GM21576 (cell line): Measurements from ENCODE around the gene FBF1.
A peak's percentile ranks its signal among the peaks of the same experiment; 100 is the strongest.
"Not testable (repeated sequence)": the region's sequence is repeated elsewhere in the genome, so short reads cannot be mapped to it uniquely, and the experiment has no call there.

Source experiments
- ATAC-seq: cut with Tn5 transposase; IDR thresholded peaks from one replicate; pipeline ENCODE4 v1.9.1; 2021; ENCODE audit warnings: mild to moderate bottlenecking, moderate library complexity; ENCODE audit not compliant: unreplicated experiment

The FBF1 gene, protein sequence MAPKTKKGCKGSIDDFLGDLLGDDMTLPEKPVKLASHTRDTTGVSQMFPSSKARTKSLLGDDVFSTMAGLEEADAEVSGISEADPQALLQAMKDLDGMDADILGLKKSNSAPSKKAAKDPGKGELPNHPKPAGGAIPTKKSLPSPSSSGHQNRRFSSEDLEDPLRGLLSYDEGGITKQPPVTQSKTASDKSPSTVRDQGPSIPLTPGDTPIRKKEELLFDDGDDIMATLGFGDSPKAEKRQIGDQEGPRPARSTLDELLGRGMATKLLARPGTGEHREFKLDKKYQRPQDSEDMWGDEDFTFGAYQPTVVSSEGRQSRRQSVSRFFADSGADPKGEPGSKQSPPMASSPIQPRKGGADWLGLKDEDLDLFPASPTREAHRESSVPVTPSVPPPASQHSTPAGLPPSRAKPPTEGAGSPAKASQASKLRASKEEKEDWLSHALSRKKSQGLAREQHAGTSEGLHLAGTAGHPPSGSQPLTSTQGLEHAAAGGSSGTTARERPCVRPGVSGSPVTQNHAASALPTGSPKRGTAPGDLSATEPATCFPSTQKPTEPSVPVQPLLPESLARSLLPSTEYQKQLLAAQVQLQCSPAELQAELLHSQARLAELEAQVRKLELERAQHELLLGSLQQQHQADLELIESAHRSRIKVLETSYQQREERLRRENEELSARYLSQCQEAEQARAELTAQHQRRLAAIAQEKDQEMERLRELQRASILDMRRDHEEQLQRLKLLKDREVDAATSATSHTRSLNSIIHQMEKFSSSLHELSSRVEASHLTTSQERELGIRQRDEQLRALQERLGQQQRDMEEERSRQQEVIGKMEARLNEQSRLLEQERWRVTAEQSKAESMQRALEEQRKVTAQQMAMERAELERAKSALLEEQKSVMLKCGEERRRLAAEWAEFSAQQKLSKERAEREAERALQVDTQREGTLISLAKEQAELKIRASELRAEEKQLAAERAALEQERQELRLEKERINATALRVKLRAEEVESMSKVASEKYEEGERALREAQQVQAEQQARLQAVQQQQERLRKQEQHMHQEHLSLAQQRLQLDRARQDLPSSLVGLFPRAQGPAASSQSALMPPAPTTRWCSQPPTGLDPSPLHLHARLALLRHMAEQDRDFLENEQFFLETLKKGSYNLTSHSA

GRCh38 chr17:75940727-75941441 is at the start of gene FBF1:
Gene FBF1, minus strand, starts transcription at chr17:75941042. Its CDS starts 2,893 bp downstream, at chr17:75938149.
- peak; percentile 90 for ATAC-seq

DNA sequence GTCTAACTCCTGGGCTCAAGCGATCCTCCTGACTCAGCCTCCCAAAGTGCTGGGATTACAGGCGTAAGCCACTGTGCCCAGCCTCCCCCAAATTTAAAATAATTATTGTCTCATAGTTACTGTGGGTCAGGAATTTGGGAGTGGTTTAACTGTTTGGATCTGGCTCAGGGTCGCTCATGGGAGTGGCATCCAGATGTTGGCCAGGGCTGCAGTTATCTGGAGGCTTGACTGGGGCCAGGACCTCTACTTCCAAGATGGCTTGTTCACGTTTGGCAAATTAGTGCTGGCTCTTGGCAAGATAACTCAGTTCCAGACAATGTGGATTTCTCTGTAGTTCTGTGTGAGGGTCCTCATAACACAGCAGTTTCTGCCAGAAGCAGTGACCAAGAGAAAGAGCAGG is 46.2 kb upstream of the FBF1 start:
- no peak for ATAC-seq

DNA sequence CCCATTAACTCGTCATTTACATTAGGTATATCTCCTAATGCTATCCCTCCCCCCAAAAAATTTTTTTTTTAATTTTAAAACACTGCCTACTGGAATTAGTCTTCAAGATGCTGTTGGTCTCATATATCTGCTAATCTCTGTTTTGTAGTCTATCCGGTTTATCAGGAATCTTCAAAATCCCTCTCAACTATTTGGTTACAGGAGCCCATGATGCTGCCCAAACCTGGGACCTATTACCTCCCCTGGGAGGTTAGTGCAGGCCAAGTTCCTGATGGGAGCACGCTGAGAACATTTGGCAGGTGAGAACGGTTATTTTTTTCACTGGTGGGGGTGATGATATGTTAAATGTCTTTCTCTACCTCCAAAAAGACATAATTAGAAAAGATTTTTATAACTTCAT is 45.1 kb upstream of the FBF1 start:
- ATAC-seq: no peak

DNA sequence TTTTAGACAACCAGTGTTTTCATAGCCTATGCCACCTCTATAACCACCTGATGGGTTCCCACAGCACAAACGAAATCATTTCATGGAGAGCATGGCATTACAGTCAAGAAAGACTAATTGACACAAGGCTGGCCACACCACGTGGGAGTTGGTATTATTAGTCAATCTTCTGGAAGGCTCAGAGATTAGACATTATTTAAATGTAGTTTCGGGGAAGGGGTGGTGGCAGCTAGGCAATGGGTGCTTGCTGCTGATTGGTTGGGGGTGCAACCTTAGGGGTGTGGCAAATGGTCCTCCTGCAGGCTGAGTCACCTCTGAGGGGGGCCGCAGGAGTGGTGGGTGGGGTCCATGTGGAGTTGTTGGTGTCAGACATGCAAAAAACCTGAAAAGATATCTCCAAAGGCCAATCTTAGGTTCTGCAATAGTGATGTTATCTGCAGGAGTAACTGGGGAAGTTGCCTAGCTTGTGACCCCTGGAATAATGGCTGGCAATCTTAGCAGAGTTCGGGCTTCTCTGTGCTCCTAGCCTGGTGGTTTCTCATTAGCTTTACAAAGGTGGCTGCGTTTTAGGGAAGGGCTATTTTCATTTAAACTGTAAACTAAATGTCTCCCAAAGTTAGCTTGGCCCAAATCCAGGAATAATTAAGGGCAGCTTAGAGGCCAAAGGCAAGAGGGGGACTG is 42.8 kb upstream of the FBF1 start:
- ATAC-seq: no peak

DNA sequence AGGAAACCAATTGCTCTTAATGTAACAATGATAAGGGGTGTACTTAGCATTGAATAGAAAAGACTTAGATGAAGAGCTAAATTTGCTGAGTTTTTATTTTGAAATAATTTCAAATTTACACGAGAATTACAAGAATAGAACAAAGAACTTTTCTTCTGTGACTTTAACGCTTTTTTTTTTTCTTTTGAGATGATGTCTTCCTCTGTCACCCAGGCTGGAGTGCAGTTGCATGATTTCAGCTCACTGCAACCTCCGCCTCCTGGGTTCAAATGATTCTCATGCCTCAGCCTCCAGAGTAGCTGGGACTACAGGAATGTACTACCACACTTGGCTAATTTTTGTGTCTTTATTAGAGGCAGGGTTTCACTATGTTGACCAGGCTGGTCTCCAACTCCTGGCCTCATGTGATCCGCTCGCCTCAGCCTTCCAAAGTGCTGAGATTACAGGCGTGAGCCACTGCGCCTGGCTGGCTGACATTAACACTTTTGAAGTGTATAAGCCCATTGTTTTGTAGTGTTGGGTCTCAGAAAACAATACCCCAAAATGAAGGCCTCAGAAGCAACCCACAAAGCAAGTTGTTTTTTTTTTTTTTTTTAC is 40.3 kb upstream of the FBF1 start:
- no peak for ATAC-seq

DNA sequence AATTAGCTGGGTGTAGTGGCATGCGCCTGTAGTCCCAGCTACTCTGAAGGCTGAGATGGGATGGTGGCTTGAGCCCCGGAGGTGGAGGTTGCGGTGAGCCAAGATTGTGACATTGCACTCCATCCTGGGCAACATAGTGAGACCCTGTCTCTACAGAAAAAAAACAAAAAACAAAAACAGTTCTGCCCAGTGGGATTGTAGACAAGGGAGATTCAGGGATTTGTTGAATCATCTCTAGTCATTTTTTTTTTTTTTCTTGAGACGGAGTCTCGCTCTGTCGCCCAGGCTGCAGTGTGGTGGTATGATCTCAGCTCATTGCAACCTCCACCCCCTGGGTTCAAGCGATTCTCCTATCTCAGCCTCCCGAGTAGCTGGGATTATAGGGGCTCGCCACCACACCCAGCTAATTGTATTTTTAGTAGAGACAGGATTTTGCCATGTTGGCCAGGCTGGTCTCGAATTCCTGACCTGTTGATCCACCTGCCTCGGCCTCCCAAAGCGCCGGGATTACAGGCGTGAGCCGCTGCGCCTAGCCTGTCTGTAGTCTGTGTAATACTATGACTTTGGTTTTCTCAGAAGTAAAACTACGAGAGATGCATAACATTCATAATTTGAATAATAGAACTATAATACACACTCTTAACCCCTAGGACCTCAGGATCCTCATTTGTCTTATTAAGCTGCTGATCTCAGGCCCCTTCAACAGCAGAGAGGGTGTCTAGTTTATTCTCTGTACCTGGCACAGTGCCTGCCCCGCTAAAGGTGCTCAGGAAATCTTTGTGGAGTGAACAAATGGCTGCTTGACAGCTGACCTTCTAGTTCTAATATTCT is 39.6 kb upstream of the FBF1 start:
- ATAC-seq: no peak

- peak; percentile 5 for ATAC-seq
These were observed 38.9 kb upstream of the FBF1 start for GRCh38 chr17:75979705-75980187.

GRCh38 chr17:75978938-75979704 is 38.3 kb upstream of the FBF1 start, which contains the start of the genes ACOX1 and TEN1:
Gene ACOX1, minus strand, starts transcription at chr17:75979166. Its CDS starts 93 bp downstream, at chr17:75979073.
Gene TEN1, plus strand, starts transcription at chr17:75979240. Its CDS starts 6,953 bp downstream, at chr17:75986193.
- peak; percentile 84 for ATAC-seq

- no peak for ATAC-seq
These were observed 35.5 kb upstream of the FBF1 start for GRCh38 chr17:75976175-75976848.

DNA sequence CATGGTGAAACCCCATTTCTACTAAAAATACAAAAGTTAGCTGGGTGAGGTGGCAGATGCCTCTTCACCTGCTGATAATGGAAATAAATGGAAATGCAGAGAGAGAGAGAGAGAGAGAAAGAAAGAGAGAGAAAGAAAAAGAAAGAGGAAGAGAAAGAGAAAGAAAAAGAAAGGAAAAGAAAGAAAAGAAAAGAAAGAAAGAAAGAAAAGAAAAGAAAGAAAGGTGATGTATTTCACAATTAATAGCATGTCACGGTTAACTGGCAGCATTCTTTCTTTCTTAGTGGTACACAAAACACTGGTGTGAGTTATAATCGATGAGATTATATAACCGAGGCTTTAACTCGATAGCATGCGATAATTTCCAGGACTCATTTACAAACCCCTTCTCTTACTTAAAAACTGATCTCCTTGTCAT is 34.9 kb upstream of the FBF1 start:
- no peak for ATAC-seq

DNA sequence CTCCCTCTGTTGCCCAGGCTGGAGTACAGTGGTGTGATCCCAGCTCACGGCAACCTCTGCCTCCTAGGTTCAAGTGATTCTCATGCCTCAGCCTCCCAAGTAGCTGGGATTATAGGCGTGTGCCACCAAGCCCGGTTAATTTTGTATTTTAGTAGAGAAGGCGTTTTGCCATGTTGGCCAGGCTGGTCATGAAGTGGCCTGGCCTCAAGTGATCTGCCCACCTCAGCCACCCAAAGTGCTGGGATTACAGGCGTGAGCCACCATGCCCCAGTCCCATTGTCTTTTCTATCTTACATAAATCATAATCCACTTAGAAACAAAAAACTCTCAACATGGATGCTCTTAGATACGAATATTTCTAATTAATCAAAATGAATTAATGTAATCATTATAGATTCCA is 34.3 kb upstream of the FBF1 start:
- not testable (repeated sequence) for ATAC-seq

GRCh38 chr17:75970626-75971025 is 29.8 kb upstream of the FBF1 start:
- ATAC-seq: no peak

DNA sequence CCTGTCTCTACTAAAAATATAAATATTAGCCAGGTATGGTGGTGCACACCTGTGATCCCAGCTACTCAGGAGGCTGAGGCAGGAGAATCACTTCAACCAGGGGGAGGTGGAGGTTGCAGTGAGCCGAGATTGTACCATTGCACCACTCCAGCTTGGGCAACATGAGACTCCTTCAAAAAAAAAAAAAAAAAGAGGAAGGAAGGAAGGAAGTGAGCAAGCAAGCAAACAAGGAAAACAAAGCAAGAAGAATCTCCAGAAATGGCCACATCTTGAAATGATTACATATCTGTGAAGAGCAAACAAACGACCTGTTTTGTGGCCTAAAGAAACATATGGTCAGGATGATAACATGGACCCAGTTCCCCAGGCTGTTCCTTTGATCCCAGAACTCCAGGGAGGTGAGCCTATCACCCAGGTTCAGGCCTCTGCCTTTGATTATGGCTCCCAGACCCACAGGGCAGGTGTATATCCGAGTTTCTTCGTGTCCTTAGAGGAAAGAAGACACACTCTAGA is 29.2 kb upstream of the FBF1 start:
- no peak for ATAC-seq

DNA sequence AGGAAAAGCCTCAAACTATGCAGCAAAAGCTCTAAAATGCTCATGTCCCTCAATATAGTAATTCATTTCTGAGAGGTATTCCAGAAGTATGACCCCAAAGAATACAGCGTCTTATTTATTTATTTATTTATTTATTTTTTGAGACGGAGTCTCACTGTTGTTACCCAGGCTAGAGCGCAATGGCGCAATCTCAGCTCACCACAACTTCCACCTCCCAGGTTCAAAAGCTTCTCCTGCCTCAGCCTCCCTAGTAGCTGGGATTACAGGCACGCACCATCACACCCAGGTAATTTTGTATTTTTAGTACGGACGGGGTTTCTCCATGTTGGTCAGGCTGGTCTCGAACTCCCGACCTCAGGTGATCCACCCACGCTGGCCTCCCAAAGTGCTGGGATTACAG is 28.2 kb upstream of the FBF1 start:
- ATAC-seq: not testable (repeated sequence)

- ATAC-seq: no peak
These were observed 24.6 kb upstream of the FBF1 start for GRCh38 chr17:75965468-75965867.

DNA sequence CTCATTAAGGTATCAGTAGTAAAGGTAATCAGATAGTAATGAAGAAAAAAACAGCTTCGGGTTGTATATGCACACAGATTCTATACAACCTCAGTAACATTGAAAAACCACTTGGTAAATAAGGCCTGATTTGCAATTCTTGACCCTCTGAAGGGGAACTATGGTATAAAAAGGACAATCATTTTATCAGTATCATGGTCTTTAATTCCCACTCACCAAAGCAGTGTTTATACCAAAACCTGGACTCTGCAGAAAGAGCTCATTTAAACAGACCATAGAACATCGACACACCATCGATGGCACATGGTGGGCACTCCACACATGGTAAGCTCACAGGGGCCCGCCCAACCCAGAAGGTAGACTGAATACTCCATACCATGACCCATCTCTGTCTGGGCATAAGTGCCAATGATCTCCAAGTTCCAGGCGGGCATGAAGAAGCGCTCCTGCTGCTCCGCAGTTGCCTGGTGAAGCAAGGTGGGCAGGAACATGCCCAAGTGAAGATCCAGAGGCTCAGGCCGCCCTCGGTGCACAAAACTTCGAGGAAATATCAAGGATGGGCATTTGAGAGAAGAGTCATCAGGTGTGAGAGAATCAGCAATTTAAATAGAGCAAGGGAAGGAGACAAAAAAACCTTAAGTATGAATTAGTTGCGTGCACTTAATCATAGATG is 19.1 kb upstream of the FBF1 start:
- ATAC-seq: no peak
